Tibial nerve (tissue), 4 donors: Measurements from ENCODE around the gene FAM114A2.

Source experiments
- EP300 ChIP-seq, 2 donors: sonication (generic); formaldehyde crosslinking; IDR thresholded peaks; one replicate each; pipeline ENCODE4 v1.6.1; 2017; ENCODE audit warnings: antibody characterized with exemption in 2 of 2, mild to moderate bottlenecking in 1 of 2
- TF ChIP-seq, protein P1 (sequence below), 5 experiments: fragments of 200-600 bp in 3 of 5; fragments of 450-650 bp in 2 of 5; sonication (generic) in 3 of 5; IDR thresholded peaks; one replicate each; pipeline ENCODE4 v1.5.1; 2016 to 2019; ENCODE audit warnings: antibody characterized with exemption in 5 of 5, mild to moderate bottlenecking in 3 of 5, moderate library complexity in 2 of 5

DNA sequence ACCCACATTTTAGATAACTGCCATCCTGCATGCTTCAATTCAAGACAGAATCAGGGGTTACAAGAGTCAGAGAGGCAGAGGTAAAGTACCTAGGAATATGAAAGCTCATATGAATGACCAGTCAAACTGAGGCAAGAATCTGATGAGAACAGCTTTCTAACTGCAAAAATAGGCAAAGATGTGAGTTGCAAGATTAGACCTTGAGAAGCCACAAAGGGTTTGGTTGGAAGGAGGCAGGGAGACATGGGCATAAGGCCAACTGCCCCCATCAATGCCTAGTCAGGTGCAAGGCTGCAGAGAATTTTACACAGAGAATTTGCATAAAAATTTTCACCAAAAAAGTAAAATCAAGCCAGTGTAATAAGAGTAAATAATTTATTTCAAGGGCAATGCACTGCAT is 12.8 kb downstream of the FAM114A2 start:
- TF ChIP-seq, protein P1, sequence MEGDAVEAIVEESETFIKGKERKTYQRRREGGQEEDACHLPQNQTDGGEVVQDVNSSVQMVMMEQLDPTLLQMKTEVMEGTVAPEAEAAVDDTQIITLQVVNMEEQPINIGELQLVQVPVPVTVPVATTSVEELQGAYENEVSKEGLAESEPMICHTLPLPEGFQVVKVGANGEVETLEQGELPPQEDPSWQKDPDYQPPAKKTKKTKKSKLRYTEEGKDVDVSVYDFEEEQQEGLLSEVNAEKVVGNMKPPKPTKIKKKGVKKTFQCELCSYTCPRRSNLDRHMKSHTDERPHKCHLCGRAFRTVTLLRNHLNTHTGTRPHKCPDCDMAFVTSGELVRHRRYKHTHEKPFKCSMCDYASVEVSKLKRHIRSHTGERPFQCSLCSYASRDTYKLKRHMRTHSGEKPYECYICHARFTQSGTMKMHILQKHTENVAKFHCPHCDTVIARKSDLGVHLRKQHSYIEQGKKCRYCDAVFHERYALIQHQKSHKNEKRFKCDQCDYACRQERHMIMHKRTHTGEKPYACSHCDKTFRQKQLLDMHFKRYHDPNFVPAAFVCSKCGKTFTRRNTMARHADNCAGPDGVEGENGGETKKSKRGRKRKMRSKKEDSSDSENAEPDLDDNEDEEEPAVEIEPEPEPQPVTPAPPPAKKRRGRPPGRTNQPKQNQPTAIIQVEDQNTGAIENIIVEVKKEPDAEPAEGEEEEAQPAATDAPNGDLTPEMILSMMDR (IDR thresholded peaks at IDR 0.05), result no peak
- TF ChIP-seq EP300 (IDR thresholded peaks at IDR 0.05), result no peak
